ENCODE measurements around the gene KIAA0825. TPM values are rescaled to one million over a fixed set of nuclear protein-coding genes. Genes with fewer than 3 reads are reported as not detected.

Gene KIAA0825
- total RNA-seq, 1 experiment from 2014 or later = 1.9 TPM

GRCh38 chr5:94661086-94661485 lies 42.7 kb upstream of the KIAA0825 start:
- BruUV-seq (replicated peaks) = no TSS peak
- no peaks in the 10 kb centered on the region for H3F3A ChIP-seq (ENCODE audit: insufficient read depth, low read depth)
- no peak overlapping the region for H3K4me2 ChIP-seq
- ChIA-PET CTCF (no interaction called here), POLR2A (ENCODE audit: unreplicated experiment) (no interaction called here)
- no peaks in the 10 kb centered on the region for H3K9me2 ChIP-seq (ENCODE audit: insufficient read depth)
- no peaks in the 10 kb centered on the region for H3K79me2 ChIP-seq (ENCODE audit: low read depth)
- intact Hi-C loops (cut with micrococcal nuclease; ENCODE audit: unreplicated experiment) = no loop called here
- peaks cover 18% of the 10 kb centered on the region; the same call in 1 of the 2 replicates for H3K36me3 ChIP-seq (ENCODE audit: low read depth)
- 0 out of 2 replicates have a peak, but pooled peaks cover 5% of the 10 kb centered on the region for H3K9me3 ChIP-seq (ENCODE audit: insufficient read depth, low read depth)
- no peak overlapping the region for H3K27ac ChIP-seq
- no peaks in the 10 kb centered on the region for H3K4me1 ChIP-seq (replicated peaks; ENCODE audit: insufficient read depth)
- H4K20me1 ChIP-seq (ENCODE audit: insufficient read depth) = no peaks in the 10 kb centered on the region
- no peak for DNase-seq
- H2AFZ ChIP-seq = no peak overlapping the region
- no peak overlapping the region for H3K4me3 ChIP-seq
- no peaks in the 10 kb centered on the region for H3K27me3 ChIP-seq (ENCODE audit: insufficient read depth, low read depth)
- TF ChIP-seq CTCF (conservative IDR thresholded peaks at IDR 0.05) (no peak), EZH2 (IDR thresholded peaks at IDR 0.05; ENCODE audit: low read depth) (no peak)

GRCh38 chr5:94660506-94660905 lies 42.1 kb upstream of the KIAA0825 start:
- Histone ChIP-seq H3K9me3 (ENCODE audit: insufficient read depth, low read depth) (0 out of 2 replicates have a peak, but pooled peaks cover 5% of the 10 kb centered on the region), H4K20me1 (ENCODE audit: insufficient read depth) (no peaks in the 10 kb centered on the region), H3K4me2 (no peak overlapping the region), H3K36me3 (ENCODE audit: low read depth) (peaks cover 22% of the 10 kb centered on the region), H3K79me2 (ENCODE audit: low read depth) (no peaks in the 10 kb centered on the region), H2AFZ (no peak overlapping the region), H3K4me1 (replicated peaks; ENCODE audit: insufficient read depth) (no peaks in the 10 kb centered on the region), H3K9me2 (ENCODE audit: insufficient read depth) (no peaks in the 10 kb centered on the region), H3K27me3 (ENCODE audit: insufficient read depth, low read depth) (no peaks in the 10 kb centered on the region), H3F3A (ENCODE audit: insufficient read depth, low read depth) (no peaks in the 10 kb centered on the region), H3K4me3 (no peak overlapping the region), H3K27ac (no peak overlapping the region)
- ChIA-PET POLR2A (ENCODE audit: unreplicated experiment) (no interaction called here), CTCF (no interaction called here)
- no peak for DNase-seq
- no TSS peak for BruUV-seq (replicated peaks)
- intact Hi-C loops (cut with micrococcal nuclease; ENCODE audit: unreplicated experiment) = no loop called here
- TF ChIP-seq EZH2 (IDR thresholded peaks at IDR 0.05; ENCODE audit: low read depth) (no peak), CTCF (conservative IDR thresholded peaks at IDR 0.05) (no peak)

- ChIA-PET POLR2A (ENCODE audit: unreplicated experiment) (no interaction called here), CTCF (interaction anchor here (0.6 kb wide), 1 partner anchor 85 kb away, joined by 4 read pairs; no protein-coding TSS in a partner anchor)
- no peak for DNase-seq
- H3K4me1 ChIP-seq (replicated peaks; ENCODE audit: insufficient read depth) = no peaks in the 10 kb centered on the region
- no peaks in the 10 kb centered on the region for H3K9me2 ChIP-seq (ENCODE audit: insufficient read depth)
- H3K27me3 ChIP-seq (ENCODE audit: insufficient read depth, low read depth) = no peaks in the 10 kb centered on the region
- no peaks in the 10 kb centered on the region for H3F3A ChIP-seq (ENCODE audit: insufficient read depth, low read depth)
- H3K4me3 ChIP-seq = no peak overlapping the region
- no peak overlapping the region for H3K27ac ChIP-seq
- no peaks in the 10 kb centered on the region for H3K79me2 ChIP-seq (ENCODE audit: low read depth)
- TF ChIP-seq EZH2 (IDR thresholded peaks at IDR 0.05; ENCODE audit: low read depth) (no peak), CTCF (conservative IDR thresholded peaks at IDR 0.05) (no peak)
- H4K20me1 ChIP-seq (ENCODE audit: insufficient read depth) = no peaks in the 10 kb centered on the region
- 0 out of 2 replicates have a peak, but pooled peaks cover 5% of the 10 kb centered on the region for H3K9me3 ChIP-seq (ENCODE audit: insufficient read depth, low read depth)
- H2AFZ ChIP-seq = no peak overlapping the region
- no TSS peak for BruUV-seq (replicated peaks)
- H3K4me2 ChIP-seq = no peak overlapping the region
- H3K36me3 ChIP-seq (ENCODE audit: low read depth) = peaks cover 22% of the 10 kb centered on the region
- intact Hi-C loops (cut with micrococcal nuclease; ENCODE audit: unreplicated experiment) = no loop called here
These were observed 39.9 kb upstream of the KIAA0825 start for GRCh38 chr5:94658272-94658671.
